ENCODE measurements around the gene CDAN1. TPM values are rescaled to one million over a fixed set of nuclear protein-coding genes. Genes with fewer than 3 reads are reported as not detected.

CDAN1 gene
- total and polyA plus RNA-seq, 2 donors (not counting 3 experiments of a cell fraction or from before 2014, with no cell fraction given): 7.2 to 23.4 TPM

- CTCF ChIA-PET: interaction anchor here (1.0 to 5.5 kb wide), 2 partner anchors 8 to 196 kb away, joined by 4 to 30 read pairs; no protein-coding TSS in a partner anchor
- TF ChIP-seq JUN (IDR thresholded peaks at IDR 0.05; ENCODE audit: borderline replicate concordance, insufficient read depth, insufficient read length, low read depth) (no peak), POLR2A (IDR thresholded peaks at IDR 0.05; ENCODE audit: low read depth, low read length) (no peak)
- Histone ChIP-seq H4K20me1 (replicated peaks; ENCODE audit: control insufficient read depth, extremely low read depth, insufficient read depth, low read length) (no peaks in the 10 kb centered on the region), H3K27ac (ENCODE audit: insufficient read depth, low read depth, low read length) (no peak overlapping the region), H3K9me1 (replicated peaks; ENCODE audit: control insufficient read depth, extremely low read depth, insufficient read depth, low read length) (no peaks in the 10 kb centered on the region), H3K9me3 (replicated peaks; ENCODE audit: control insufficient read depth, insufficient read depth, low read length) (no peaks in the 10 kb centered on the region), H3K79me2 (ENCODE audit: control insufficient read depth, insufficient read depth, low read length) (peaks cover 2% of the 10 kb centered on the region), H2AFZ (ENCODE audit: low read depth, low read length) (no peak overlapping the region), H3K27me3 (ENCODE audit: control insufficient read depth in 2 of 2, insufficient read depth in 2 of 2, low read length in 2 of 2) (no peaks in the 10 kb centered on the region), H3K36me3 (ENCODE audit: control insufficient read depth in 2 of 2, extremely low read depth in 1 of 2, insufficient read depth in 2 of 2, low read length in 2 of 2) (peaks cover 16 to 65% of the 10 kb centered on the region in 2 experiments), H3K4me2 (ENCODE audit: insufficient read depth, low read length) (no peak overlapping the region), H3K9ac (replicated peaks; ENCODE audit: extremely low read depth, insufficient read depth, low read length) (no peak overlapping the region), H3K4me3 (replicated peaks in 1 of 3; ENCODE audit: insufficient read depth in 1 of 3, low read depth in 1 of 3, low read length in 3 of 3) (no peak overlapping the region), H3K4me1 (ENCODE audit: control insufficient read depth, extremely low read depth, insufficient read depth, low read length) (no peaks in the 10 kb centered on the region)
- dilution Hi-C loops (cut with MboI; ENCODE audit: extremely low pct_ligation_motif_present, low sequenced_read_pairs) (no loop called here), intact Hi-C loops (cut with micrococcal nuclease) (no loop called here)
- DNase-seq (ENCODE audit: low read depth, low spot score): no peak
- BruUV-seq (replicated peaks): no TSS peak
- POLR2A ChIA-PET: no interaction called here
- FAIRE-seq: no peak
These were observed 6.4 kb downstream of the CDAN1 start for GRCh38 chr15:42730536-42730935.

- H3K27me3 ChIP-seq (ENCODE audit: control insufficient read depth in 2 of 2, insufficient read depth in 2 of 2, low read length in 2 of 2): no peaks in the 10 kb centered on the region
- H3K9ac ChIP-seq (replicated peaks; ENCODE audit: extremely low read depth, insufficient read depth, low read length): no peak overlapping the region
- H3K79me2 ChIP-seq (ENCODE audit: control insufficient read depth, insufficient read depth, low read length): peaks cover 2% of the 10 kb centered on the region
- dilution Hi-C loops (cut with MboI; ENCODE audit: extremely low pct_ligation_motif_present, low sequenced_read_pairs): no loop called here
- ChIA-PET CTCF (interaction anchor here (5.5 kb wide), 1 partner anchor 196 kb away, joined by 30 read pairs; no protein-coding TSS in a partner anchor), POLR2A (no interaction called here)
- intact Hi-C loops (cut with micrococcal nuclease): no loop called here
- H3K9me1 ChIP-seq (replicated peaks; ENCODE audit: control insufficient read depth, extremely low read depth, insufficient read depth, low read length): no peaks in the 10 kb centered on the region
- no peak overlapping the region for H3K4me3 ChIP-seq (replicated peaks in 1 of 3; ENCODE audit: insufficient read depth in 1 of 3, low read depth in 1 of 3, low read length in 3 of 3)
- H3K4me2 ChIP-seq (ENCODE audit: insufficient read depth, low read length): no peak overlapping the region
- H3K9me3 ChIP-seq (replicated peaks; ENCODE audit: control insufficient read depth, insufficient read depth, low read length): no peaks in the 10 kb centered on the region
- no peaks in the 10 kb centered on the region for H4K20me1 ChIP-seq (replicated peaks; ENCODE audit: control insufficient read depth, extremely low read depth, insufficient read depth, low read length)
- FAIRE-seq: no peak
- DNase-seq (ENCODE audit: low read depth, low spot score): no peak
- H3K27ac ChIP-seq (ENCODE audit: insufficient read depth, low read depth, low read length): no peak overlapping the region
- no peak for TF ChIP-seq POLR2AphosphoS5 (IDR thresholded peaks at IDR 0.05; ENCODE audit: insufficient read depth, low read depth, low read length)
- TF ChIP-seq GATA2 (IDR thresholded peaks at IDR 0.05; ENCODE audit: insufficient read depth, insufficient read length, low read depth, low read length): no peak
- TF ChIP-seq FOS (IDR thresholded peaks at IDR 0.05; ENCODE audit: borderline replicate concordance, insufficient read depth, low read length): no peak
- no peak for TF ChIP-seq EZH2 (IDR thresholded peaks at IDR 0.05; ENCODE audit: borderline replicate concordance, low read depth, low read length, severe bottlenecking)
- no peak for TF ChIP-seq MYC (IDR thresholded peaks at IDR 0.05; ENCODE audit: low read depth, low read length)
- no peak for TF ChIP-seq JUN (IDR thresholded peaks at IDR 0.05; ENCODE audit: borderline replicate concordance, insufficient read depth, insufficient read length, low read depth)
- TF ChIP-seq MAX (IDR thresholded peaks at IDR 0.05; ENCODE audit: insufficient read depth, insufficient read length): no peak
- TF ChIP-seq CTCF (IDR thresholded peaks at IDR 0.05; ENCODE audit: extremely low read depth in 1 of 2, insufficient read depth in 1 of 2, low read depth in 1 of 2, low read length in 2 of 2): no peak
- no peak for TF ChIP-seq POLR2A (IDR thresholded peaks at IDR 0.05; ENCODE audit: low read depth, low read length)
- no peak overlapping the region for H2AFZ ChIP-seq (ENCODE audit: low read depth, low read length)
- H3K4me1 ChIP-seq (ENCODE audit: control insufficient read depth, extremely low read depth, insufficient read depth, low read length): no peaks in the 10 kb centered on the region
- peaks cover 18 to 67% of the 10 kb centered on the region in 2 experiments for H3K36me3 ChIP-seq (ENCODE audit: control insufficient read depth in 2 of 2, extremely low read depth in 1 of 2, insufficient read depth in 2 of 2, low read length in 2 of 2)
- BruUV-seq (replicated peaks): no TSS peak
These were observed 6.8 kb downstream of the CDAN1 start for GRCh38 chr15:42730135-42730534.
